Suprapubic skin (tissue), 4 donors: ENCODE data around the gene SUMF1. TPM values are rescaled to one million over a fixed set of nuclear protein-coding genes. Genes with fewer than 3 reads are reported as not detected.

ENCODE experiments used
- DNase-seq, 2 donors: peaks; one replicate each; pipeline ENCODE4 v3.0.0-alpha.2; 2019; ENCODE audit warnings: low spot score in 2 of 2
- H3K27ac ChIP-seq: fragments of 200-600 bp; sonication (generic); one replicate; pipeline ENCODE4 v1.5.1; 2019
- H3K27me3 ChIP-seq: fragments of 200-600 bp; sonication (generic); one replicate; pipeline ENCODE4 v1.5.1; 2019
- H3K36me3 ChIP-seq: fragments of 200-600 bp; sonication (generic); one replicate; pipeline ENCODE4 v1.5.1; 2019
- H3K4me1 ChIP-seq: fragments of 200-600 bp; sonication (generic); one replicate; pipeline ENCODE4 v1.5.1; 2019
- H3K4me3 ChIP-seq: fragments of 200-600 bp; sonication (generic); one replicate; pipeline ENCODE4 v1.5.1; 2019; ENCODE audit warnings: mild to moderate bottlenecking
- H3K9me3 ChIP-seq: fragments of 200-600 bp; sonication (generic); one replicate; pipeline ENCODE4 v1.5.1; 2019
- EP300 ChIP-seq: sonication (generic); formaldehyde crosslinking; IDR thresholded peaks from one replicate; pipeline ENCODE4 v1.6.1; 2017; ENCODE audit warnings: antibody characterized with exemption
- POLR2A ChIP-seq, 2 donors: fragments of 450-650 bp; IDR thresholded peaks; one replicate each; pipeline ENCODE4 v1.6.1; 2017; ENCODE audit warnings: antibody characterized with exemption in 2 of 2, mild to moderate bottlenecking in 2 of 2, moderate library complexity in 2 of 2
- POLR2AphosphoS5 ChIP-seq, 3 donors: sonication (generic); formaldehyde crosslinking; IDR thresholded peaks; one replicate each; pipeline ENCODE4 v1.6.1; 2017; ENCODE audit warnings: antibody characterized with exemption in 3 of 3
- WGBS: methylation state at CpG from one replicate; pipeline ENCODE4 v1.1.5; 2018; 5-methylcytosine and 5-hydroxymethylcytosine counted together
- total RNA-seq, 4 donors: library from RNA; depleted of rRNA; stranded (reverse); fragments of >200 nt; gene quantifications; one replicate each; pipeline ENCODE4 v1.1.0, GENCODE V29; 2016
- TF ChIP-seq, protein P1 (sequence below), 2 donors: fragments of 200-600 bp in 1 of 2; fragments of 450-650 bp in 1 of 2; sonication (generic) in 1 of 2; IDR thresholded peaks; one replicate each; pipeline ENCODE4 v1.5.1; 2016 to 2019; ENCODE audit warnings: antibody characterized with exemption in 2 of 2, mild to moderate bottlenecking in 1 of 2, moderate library complexity in 1 of 2

SUMF1 gene
- total RNA-seq, 4 donors from 2014 or later: 38.9 to 47.3 (median 42.3) TPM

- TF ChIP-seq POLR2A (IDR thresholded peaks at IDR 0.05) (no peak), EP300 (no peak), POLR2AphosphoS5 (IDR thresholded peaks at IDR 0.05) (no peak)
- TF ChIP-seq, protein P1, sequence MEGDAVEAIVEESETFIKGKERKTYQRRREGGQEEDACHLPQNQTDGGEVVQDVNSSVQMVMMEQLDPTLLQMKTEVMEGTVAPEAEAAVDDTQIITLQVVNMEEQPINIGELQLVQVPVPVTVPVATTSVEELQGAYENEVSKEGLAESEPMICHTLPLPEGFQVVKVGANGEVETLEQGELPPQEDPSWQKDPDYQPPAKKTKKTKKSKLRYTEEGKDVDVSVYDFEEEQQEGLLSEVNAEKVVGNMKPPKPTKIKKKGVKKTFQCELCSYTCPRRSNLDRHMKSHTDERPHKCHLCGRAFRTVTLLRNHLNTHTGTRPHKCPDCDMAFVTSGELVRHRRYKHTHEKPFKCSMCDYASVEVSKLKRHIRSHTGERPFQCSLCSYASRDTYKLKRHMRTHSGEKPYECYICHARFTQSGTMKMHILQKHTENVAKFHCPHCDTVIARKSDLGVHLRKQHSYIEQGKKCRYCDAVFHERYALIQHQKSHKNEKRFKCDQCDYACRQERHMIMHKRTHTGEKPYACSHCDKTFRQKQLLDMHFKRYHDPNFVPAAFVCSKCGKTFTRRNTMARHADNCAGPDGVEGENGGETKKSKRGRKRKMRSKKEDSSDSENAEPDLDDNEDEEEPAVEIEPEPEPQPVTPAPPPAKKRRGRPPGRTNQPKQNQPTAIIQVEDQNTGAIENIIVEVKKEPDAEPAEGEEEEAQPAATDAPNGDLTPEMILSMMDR (IDR thresholded peaks at IDR 0.05): no peak
- Histone ChIP-seq H3K4me1 (no peaks in the 10 kb centered on the region), H3K27ac (no peak overlapping the region), H3K4me3 (no peak overlapping the region), H3K27me3 (no peaks in the 10 kb centered on the region), H3K9me3 (no peaks in the 10 kb centered on the region), H3K36me3 (peaks cover 44% of the 10 kb centered on the region)
- DNase-seq: no peak
- WGBS: 85% methylated on average over 6 of the region's 6 CpGs
These were observed 18.9 kb downstream of the SUMF1 start for GRCh38 chr3:4448187-4448586.

GRCh38 chr3:4447295-4447999 is 19.6 kb downstream of the SUMF1 start:
- Histone ChIP-seq H3K27ac (no peak overlapping the region), H3K4me1 (no peaks in the 10 kb centered on the region), H3K27me3 (no peaks in the 10 kb centered on the region), H3K4me3 (no peak overlapping the region), H3K9me3 (no peaks in the 10 kb centered on the region), H3K36me3 (peaks cover 44% of the 10 kb centered on the region)
- no peak for TF ChIP-seq POLR2A (IDR thresholded peaks at IDR 0.05)
- TF ChIP-seq, protein P1 (IDR thresholded peaks at IDR 0.05): no peak
- DNase-seq: no peak
- WGBS: 86% methylated on average over 3 of the region's 3 CpGs

DNA sequence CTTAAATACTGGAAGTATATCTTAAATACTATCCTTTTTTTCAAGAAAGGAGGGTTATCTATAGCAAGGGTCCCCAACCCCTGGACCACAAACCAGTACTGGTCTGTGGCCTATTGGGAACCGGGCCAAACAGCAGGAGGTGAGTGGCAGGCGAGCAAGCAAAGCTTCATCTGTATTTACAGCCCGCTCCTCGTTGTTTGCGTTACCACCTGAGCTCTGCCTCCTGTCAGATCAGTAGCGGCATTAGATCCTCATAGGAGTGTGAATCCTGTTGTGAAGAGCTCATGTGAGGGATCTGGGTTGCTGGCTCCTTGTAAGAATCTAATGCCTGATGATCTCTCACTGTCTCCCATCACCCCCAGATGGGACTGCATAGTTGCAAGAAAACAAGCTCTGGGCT is 26.1 kb downstream of the SUMF1 start:
- Histone ChIP-seq H3K4me3 (no peak overlapping the region), H3K27ac (no peak overlapping the region), H3K27me3 (no peaks in the 10 kb centered on the region), H3K36me3 (peaks cover 11% of the 10 kb centered on the region), H3K9me3 (no peaks in the 10 kb centered on the region), H3K4me1 (no peaks in the 10 kb centered on the region)
- no peak for DNase-seq
- WGBS: 97% methylated on average over 6 of the region's 6 CpGs
- TF ChIP-seq POLR2AphosphoS5 (IDR thresholded peaks at IDR 0.05): no peak
- no peak for TF ChIP-seq POLR2A (IDR thresholded peaks at IDR 0.05)
- TF ChIP-seq, protein P1 (IDR thresholded peaks at IDR 0.05): no peak
- no peak for TF ChIP-seq EP300

DNA sequence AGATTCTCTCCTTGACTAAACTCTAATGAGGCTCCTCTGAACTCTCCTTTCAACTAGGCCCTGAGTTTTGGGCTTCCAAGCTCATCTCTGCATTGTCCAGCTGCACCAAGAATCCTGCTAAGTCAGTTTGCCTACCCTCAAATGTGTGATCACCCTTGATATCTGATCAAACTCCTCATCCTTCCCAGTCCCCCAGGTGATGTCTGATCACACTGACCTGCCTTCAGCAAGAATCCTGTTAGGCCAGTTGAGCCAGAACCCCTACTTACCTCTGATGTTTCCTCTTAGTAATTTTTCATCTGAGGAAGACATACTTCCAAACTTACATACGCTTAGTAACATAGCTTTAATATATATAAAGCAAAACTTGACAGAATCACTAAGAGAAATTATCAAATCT is 28.8 kb downstream of the SUMF1 start:
- no peak for DNase-seq
- H3K4me3 ChIP-seq: no peak overlapping the region
- no peak overlapping the region for H3K27ac ChIP-seq
- H3K36me3 ChIP-seq: peaks cover under 1% of the 10 kb centered on the region
- TF ChIP-seq POLR2AphosphoS5 (IDR thresholded peaks at IDR 0.05) (no peak), EP300 (no peak), POLR2A (IDR thresholded peaks at IDR 0.05) (no peak)
- TF ChIP-seq, protein P1 (IDR thresholded peaks at IDR 0.05): no peak
- H3K9me3 ChIP-seq: no peaks in the 10 kb centered on the region
- no peaks in the 10 kb centered on the region for H3K4me1 ChIP-seq
- no peaks in the 10 kb centered on the region for H3K27me3 ChIP-seq
- 89% methylated on average over 1 of the region's 1 CpG for WGBS

DNA sequence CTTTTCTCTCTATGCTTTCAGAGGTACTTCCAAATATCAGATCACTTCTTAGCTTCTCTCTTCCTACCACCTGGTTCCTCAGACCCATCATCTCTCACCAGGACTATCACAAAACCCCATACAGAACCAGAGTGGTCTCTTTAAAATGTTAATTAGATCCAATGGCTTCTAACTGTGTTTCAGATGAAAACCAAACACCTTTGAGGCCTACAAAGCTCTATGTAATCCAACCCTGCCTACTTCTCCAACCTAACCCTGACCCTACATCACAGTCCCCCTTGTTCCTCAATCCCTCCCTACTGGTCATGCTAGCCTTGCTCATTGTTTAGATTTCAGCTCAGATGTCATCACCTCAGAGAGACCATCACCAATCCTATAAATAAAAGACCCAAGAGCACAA is 34.8 kb downstream of the SUMF1 start:
- no peaks in the 10 kb centered on the region for H3K27me3 ChIP-seq
- H3K4me3 ChIP-seq: no peak overlapping the region
- DNase-seq: no peak
- TF ChIP-seq, protein P1 (IDR thresholded peaks at IDR 0.05): no peak
- no peak for TF ChIP-seq POLR2AphosphoS5 (IDR thresholded peaks at IDR 0.05)
- TF ChIP-seq POLR2A (IDR thresholded peaks at IDR 0.05): no peak
- TF ChIP-seq EP300: no peak
- H3K9me3 ChIP-seq: no peaks in the 10 kb centered on the region
- no peak overlapping the region for H3K27ac ChIP-seq
- H3K4me1 ChIP-seq: no peaks in the 10 kb centered on the region
- H3K36me3 ChIP-seq: no peaks in the 10 kb centered on the region
